ENCODE results near the gene KCNQ1OT1. TPM values are rescaled to one million over a fixed set of nuclear protein-coding genes. Genes with fewer than 3 reads are reported as not detected.

The KCNQ1OT1 gene
- total RNA-seq, 1 experiment from 2014 or later: 1.3 TPM

- no peak for TF ChIP-seq CTCF (IDR thresholded peaks at IDR 0.05; ENCODE audit: unreplicated experiment)
- intact Hi-C loops (cut with micrococcal nuclease): no loop called here
- Mint-ChIP-seq H3K9me3 (ENCODE audit: unreplicated experiment) (peaks cover 30% of the 10 kb centered on the region), H3K4me3 (ENCODE audit: unreplicated experiment) (no peak overlapping the region), H3K4me1 (ENCODE audit: insufficient read depth, unreplicated experiment) (no peaks in the 10 kb centered on the region), H3K27me3 (ENCODE audit: insufficient read depth, unreplicated experiment) (peaks cover 64% of the 10 kb centered on the region), H3K36me3 (ENCODE audit: insufficient read depth, unreplicated experiment) (no peaks in the 10 kb centered on the region), H3K27ac (ENCODE audit: low read depth, unreplicated experiment) (no peak overlapping the region)
- DNase-seq (ENCODE audit: unreplicated experiment): no peak
- CTCF ChIA-PET: interaction anchor here (0.8 kb wide), 1 partner anchor 1000 kb away, joined by 3 read pairs; no protein-coding TSS in a partner anchor
- POLR2A ChIA-PET: interaction anchor here (0.7 kb wide), 1 partner anchor 122 kb away, joined by 3 read pairs; no protein-coding TSS in a partner anchor
- no TSS peak for BruUV-seq (replicated peaks)
Observed at GRCh38 chr11:2631161-2631560, 68.6 kb downstream of the KCNQ1OT1 start.

- POLR2A ChIA-PET: interaction anchor here (0.7 kb wide), 1 partner anchor 121 kb away, joined by 3 read pairs; no protein-coding TSS in a partner anchor
- TF ChIP-seq CTCF (IDR thresholded peaks at IDR 0.05; ENCODE audit: unreplicated experiment): no peak
Observed at GRCh38 chr11:2630679-2631078, 69.1 kb downstream of the KCNQ1OT1 start.

GRCh38 chr11:2625183-2625582 is 74.6 kb downstream of the KCNQ1OT1 start:
- no TSS peak for BruUV-seq (replicated peaks)
- POLR2A ChIA-PET: no interaction called here
- no peak overlapping the region for H3K4me3 Mint-ChIP-seq (ENCODE audit: unreplicated experiment)
- no peak for DNase-seq (ENCODE audit: unreplicated experiment)
- peaks cover 11% of the 10 kb centered on the region for H3K9me3 Mint-ChIP-seq (ENCODE audit: unreplicated experiment)
- CTCF ChIA-PET: no interaction called here
- no peaks in the 10 kb centered on the region for H3K4me1 Mint-ChIP-seq (ENCODE audit: insufficient read depth, unreplicated experiment)
- H3K36me3 Mint-ChIP-seq (ENCODE audit: insufficient read depth, unreplicated experiment): no peaks in the 10 kb centered on the region
- peaks cover 86% of the 10 kb centered on the region for H3K27me3 Mint-ChIP-seq (ENCODE audit: insufficient read depth, unreplicated experiment)
- no peak for TF ChIP-seq CTCF (IDR thresholded peaks at IDR 0.05; ENCODE audit: unreplicated experiment)
- H3K27ac Mint-ChIP-seq (ENCODE audit: low read depth, unreplicated experiment): no peak overlapping the region
- intact Hi-C loops (cut with micrococcal nuclease): no loop called here

More at GRCh38 chr11:2630679-2631078, 69.1 kb downstream of the KCNQ1OT1 start:
- no peak overlapping the region for H3K4me3 Mint-ChIP-seq (ENCODE audit: unreplicated experiment)
- peaks cover 67% of the 10 kb centered on the region for H3K27me3 Mint-ChIP-seq (ENCODE audit: insufficient read depth, unreplicated experiment)
- CTCF ChIA-PET: no interaction called here
- intact Hi-C loops (cut with micrococcal nuclease): no loop called here
- no peak overlapping the region for H3K27ac Mint-ChIP-seq (ENCODE audit: low read depth, unreplicated experiment)
- BruUV-seq (replicated peaks): no TSS peak
- H3K9me3 Mint-ChIP-seq (ENCODE audit: unreplicated experiment): peaks cover 30% of the 10 kb centered on the region
- H3K36me3 Mint-ChIP-seq (ENCODE audit: insufficient read depth, unreplicated experiment): no peaks in the 10 kb centered on the region
- DNase-seq (ENCODE audit: unreplicated experiment): no peak
- H3K4me1 Mint-ChIP-seq (ENCODE audit: insufficient read depth, unreplicated experiment): no peaks in the 10 kb centered on the region

GRCh38 chr11:2621894-2622293 is 77.9 kb downstream of the KCNQ1OT1 start:
- no peak for TF ChIP-seq CTCF (IDR thresholded peaks at IDR 0.05; ENCODE audit: unreplicated experiment)
- BruUV-seq (replicated peaks): no TSS peak

More at GRCh38 chr11:2621894-2622293, 77.9 kb downstream of the KCNQ1OT1 start:
- no peak for DNase-seq (ENCODE audit: unreplicated experiment)
- H3K4me3 Mint-ChIP-seq (ENCODE audit: unreplicated experiment): no peak overlapping the region
- POLR2A ChIA-PET: no interaction called here
- intact Hi-C loops (cut with micrococcal nuclease): no loop called here
- H3K27me3 Mint-ChIP-seq (ENCODE audit: insufficient read depth, unreplicated experiment): peaks cover 84% of the 10 kb centered on the region
- H3K27ac Mint-ChIP-seq (ENCODE audit: low read depth, unreplicated experiment): no peak overlapping the region
- no peaks in the 10 kb centered on the region for H3K36me3 Mint-ChIP-seq (ENCODE audit: insufficient read depth, unreplicated experiment)
- H3K4me1 Mint-ChIP-seq (ENCODE audit: insufficient read depth, unreplicated experiment): no peaks in the 10 kb centered on the region
- CTCF ChIA-PET: no interaction called here
- no peaks in the 10 kb centered on the region for H3K9me3 Mint-ChIP-seq (ENCODE audit: unreplicated experiment)
